ENCODE results near the gene AUP1.

DNA sequence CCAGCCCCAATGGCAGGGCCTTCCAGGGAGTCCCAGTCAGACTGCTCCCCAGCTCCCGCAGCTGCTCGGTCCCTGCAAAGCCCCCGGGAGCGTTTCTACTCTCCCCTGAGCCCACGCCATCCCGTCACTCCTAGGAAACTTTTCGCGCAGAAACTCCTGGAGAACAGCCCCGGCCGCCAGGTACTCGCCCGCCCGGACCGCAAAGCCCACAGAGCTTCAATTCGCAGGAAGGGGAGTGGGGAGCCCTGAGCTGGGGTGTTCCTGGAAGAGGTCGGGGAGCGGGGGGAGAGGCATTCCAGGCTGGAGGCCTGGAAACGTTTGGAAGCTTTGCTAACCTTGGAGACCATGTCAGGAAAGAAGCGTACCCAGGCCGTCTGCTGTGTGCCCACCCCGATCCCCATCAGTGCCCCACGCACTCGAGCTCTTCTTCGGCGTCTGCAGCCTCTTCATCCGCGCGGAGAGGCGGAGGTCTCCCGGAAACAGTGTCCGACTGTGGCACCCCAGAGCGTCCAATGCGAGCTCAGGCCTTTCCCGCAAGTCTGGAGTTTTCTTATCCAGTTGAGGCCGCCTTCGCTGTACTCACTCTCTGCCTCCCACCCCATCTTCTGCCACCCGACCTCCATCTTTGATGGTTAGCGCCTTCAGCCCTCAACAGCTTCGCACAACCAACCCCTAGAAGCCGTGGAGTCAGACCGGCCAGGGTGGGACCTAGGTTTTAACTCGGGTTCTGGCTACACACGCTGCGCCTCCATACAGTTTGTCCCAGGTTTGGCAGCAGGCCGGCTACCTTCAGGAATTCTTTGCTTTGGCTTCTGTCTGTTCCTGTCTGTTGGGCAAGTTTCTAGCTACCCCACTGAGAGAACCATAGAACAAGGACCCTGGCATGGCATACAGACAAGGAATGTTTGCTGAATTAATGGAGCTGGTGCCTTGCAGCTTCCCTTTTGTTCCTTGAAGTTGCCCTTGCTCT is 25.7 kb downstream of the AUP1 start:
- TF ChIP-seq RFX5 (IDR thresholded peaks at IDR 0.05) = no peak
- no peak for TF ChIP-seq CHD4 (IDR thresholded peaks at IDR 0.05; ENCODE audit: borderline replicate concordance)
- TF ChIP-seq CTCF (IDR thresholded peaks at IDR 0.05) = no peak
- TF ChIP-seq, protein P1, sequence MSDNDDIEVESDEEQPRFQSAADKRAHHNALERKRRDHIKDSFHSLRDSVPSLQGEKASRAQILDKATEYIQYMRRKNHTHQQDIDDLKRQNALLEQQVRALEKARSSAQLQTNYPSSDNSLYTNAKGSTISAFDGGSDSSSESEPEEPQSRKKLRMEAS (IDR thresholded peaks at IDR 0.05) = no peak
- no peak for TF ChIP-seq USF2 (IDR thresholded peaks at IDR 0.05)

Measured in A549 (cell line).